Medulla oblongata (tissue), 1 donor: ENCODE results near the gene FOXP1.
A peak's percentile ranks its signal among the peaks of the same experiment; 100 is the strongest.
"Not testable (repeated sequence)": the region's sequence is repeated elsewhere in the genome, so short reads cannot be mapped to it uniquely, and the experiment has no call there.

ENCODE experiments used
- DNase-seq: peaks from one replicate; pipeline ENCODE4 v3.0.0-alpha.2; 2015; ENCODE audit errors: extremely low spot score

Gene FOXP1

GRCh38 chr3:71330505-71330904 lies 253.0 kb downstream of the FOXP1 start:
- no peak for DNase-seq

DNA sequence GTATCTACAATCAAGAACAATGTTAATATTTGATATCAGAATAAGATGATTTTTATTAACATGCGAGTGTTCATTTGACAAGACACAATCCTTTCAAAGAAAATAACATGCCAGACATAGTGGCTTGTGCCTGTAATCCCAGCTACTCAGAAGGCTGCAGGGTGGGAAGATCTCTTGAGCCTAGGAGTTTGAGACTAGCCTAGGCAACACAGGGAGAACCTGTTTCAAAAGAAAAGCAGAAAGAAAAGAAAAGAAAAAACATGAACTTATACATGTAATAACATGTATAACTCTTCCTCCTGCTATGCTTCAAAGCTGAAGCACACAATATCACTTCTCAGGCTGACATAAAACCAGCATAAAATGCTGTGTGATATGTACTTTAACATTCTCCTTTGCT lies 253.7 kb downstream of the FOXP1 start:
- DNase-seq, result no peak

- no peak for DNase-seq
Measured at GRCh38 chr3:71328926-71329325, 254.6 kb downstream of the FOXP1 start.

GRCh38 chr3:71327936-71328335 lies 255.6 kb downstream of the FOXP1 start:
- no peak for DNase-seq

DNA sequence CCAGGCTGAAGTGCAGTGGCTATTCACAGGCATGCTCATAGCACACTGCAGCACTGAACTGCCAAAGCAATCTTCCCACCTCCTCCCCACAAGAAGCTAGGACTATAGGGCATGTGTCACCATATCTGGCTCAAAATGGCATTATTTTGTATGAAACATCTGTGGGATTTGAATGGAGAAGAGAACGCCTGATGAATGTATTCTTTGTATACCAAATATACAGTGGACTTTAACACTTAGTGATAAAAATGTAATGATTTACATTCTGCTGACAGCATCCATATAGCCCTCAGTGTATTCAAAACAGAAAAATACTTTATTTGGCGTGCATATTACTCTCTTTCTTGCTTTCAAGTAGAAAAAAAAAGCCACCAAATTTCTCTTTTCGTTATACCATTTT lies 257.8 kb downstream of the FOXP1 start:
- no peak for DNase-seq

- DNase-seq, result not testable (repeated sequence)
Measured at GRCh38 chr3:71324224-71324623, 259.3 kb downstream of the FOXP1 start.

GRCh38 chr3:71323558-71323957 lies 260.0 kb downstream of the FOXP1 start:
- no peak for DNase-seq

GRCh38 chr3:71322154-71322553 lies 261.4 kb downstream of the FOXP1 start:
- DNase-seq, result no peak

- no peak for DNase-seq
Measured at GRCh38 chr3:71319771-71320170, 263.8 kb downstream of the FOXP1 start.

DNA sequence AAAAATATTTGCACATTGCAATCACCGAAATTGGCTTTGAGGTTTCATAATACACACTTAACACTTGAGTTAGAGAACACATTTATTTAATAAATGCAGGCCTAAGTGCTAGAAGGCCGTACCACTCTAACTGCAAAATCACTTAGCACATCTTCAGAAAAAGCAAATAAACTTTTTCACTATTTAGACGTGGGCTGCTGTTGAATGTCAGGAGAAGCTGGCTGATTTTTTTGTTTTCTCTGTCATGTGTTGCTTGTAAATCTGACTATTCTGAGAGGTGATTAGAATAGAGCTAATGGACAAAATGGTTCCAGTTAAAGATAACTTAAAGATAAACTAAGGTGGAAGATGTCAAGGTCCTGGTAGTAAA lies 265.1 kb downstream of the FOXP1 start:
- DNase-seq, result no peak

- DNase-seq, result no peak
Measured at GRCh38 chr3:71317749-71318457, 265.6 kb downstream of the FOXP1 start.

DNA sequence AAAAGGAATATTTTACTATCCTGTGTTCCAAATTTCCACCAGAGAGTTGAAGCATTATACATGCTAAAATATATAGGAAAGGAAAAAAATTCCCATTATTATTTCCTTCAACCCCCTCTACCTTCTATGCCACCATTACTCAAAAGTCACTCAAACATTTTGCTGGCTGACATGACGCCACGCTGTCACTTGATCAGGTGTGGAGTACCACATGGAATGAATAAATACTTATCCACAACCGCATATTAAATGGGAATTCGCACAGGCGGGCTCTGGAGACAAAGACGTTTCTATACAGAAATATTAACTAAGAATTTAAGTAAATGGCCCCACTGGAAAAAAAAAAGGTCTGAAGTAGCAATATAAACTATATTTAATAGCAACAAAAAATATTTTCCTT lies 266.4 kb downstream of the FOXP1 start:
- no peak for DNase-seq

GRCh38 chr3:71316066-71316777 lies 267.3 kb downstream of the FOXP1 start:
- DNase-seq, result no peak

GRCh38 chr3:71315431-71315830 lies 268.1 kb downstream of the FOXP1 start:
- DNase-seq, result no peak

- no peak for DNase-seq
Measured at GRCh38 chr3:71313844-71314243, 269.7 kb downstream of the FOXP1 start.

DNA sequence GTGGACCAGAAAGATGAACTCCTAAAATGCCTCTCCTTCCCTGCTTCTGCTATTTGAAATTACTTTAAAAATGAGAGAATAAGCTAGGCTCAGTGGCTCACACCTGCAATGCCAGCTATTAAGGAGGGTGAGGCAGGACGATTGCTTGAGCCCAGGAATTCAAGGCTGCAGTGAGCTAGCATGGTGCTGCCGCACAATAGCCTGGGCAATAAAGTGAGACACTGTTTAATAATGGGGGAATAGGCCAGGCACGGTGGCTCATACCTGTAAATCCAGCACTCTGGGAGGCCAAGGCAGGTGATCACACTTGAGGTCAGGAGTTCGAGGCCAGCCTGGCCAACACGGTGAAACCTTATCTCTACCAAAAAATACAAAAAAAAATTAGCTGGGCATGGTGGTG lies 271.1 kb downstream of the FOXP1 start:
- DNase-seq, result no peak

DNA sequence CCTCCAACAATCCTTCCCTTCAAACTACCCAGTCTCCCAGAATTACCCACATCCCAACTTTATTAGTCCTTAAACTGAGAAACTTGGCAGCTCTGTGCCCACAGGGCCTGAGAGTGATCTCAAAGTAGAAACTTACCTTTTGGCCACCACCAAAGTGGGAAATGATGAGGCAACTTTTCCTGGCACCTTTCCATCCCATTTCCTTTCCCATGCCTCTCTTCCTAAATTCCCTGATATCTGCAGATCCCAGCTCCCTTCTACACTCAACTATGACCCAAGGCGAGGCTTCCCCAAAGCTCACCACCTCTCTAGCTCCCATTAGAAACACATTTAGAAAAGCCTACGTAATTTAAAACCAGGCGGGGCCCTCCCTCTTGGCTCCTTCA lies 271.9 kb downstream of the FOXP1 start:
- no peak for DNase-seq

GRCh38 chr3:71310980-71311660 lies 272.4 kb downstream of the FOXP1 start:
- DNase-seq, result no peak

DNA sequence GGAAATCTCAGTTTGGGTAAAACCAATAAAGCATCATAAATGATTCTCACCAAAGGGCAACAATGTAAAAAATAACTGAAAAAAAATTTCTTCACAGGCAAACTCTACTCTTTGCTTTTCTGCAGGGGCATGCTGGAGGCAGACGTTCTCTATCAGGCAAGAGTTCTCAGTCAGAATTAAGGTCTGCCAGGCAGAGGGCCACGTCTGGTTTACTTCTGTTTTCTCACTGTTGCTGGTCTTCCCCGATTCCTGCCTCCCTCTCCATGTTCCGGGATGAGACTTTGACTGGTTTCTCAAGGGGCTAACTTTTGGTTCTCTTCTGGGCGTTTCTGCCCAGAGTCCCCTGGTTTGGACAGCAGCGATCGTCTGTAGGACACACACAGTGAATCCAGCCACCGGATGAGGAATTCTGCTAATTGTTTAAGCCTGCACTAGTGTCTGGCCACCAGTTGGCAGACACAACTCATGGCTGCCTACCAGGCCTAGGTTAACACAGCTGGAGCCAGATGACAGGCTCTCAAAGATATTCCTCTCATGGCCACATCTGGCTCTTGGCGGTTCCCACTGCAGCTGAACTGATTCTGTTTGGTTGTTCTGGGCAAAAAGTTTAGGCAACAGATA lies 273.1 kb downstream of the FOXP1 start:
- DNase-seq, result peak; percentile 41

- DNase-seq, result no peak
Measured at GRCh38 chr3:71309886-71310285, 273.6 kb downstream of the FOXP1 start.

GRCh38 chr3:71309342-71309741 lies 274.2 kb downstream of the FOXP1 start:
- no peak for DNase-seq

DNA sequence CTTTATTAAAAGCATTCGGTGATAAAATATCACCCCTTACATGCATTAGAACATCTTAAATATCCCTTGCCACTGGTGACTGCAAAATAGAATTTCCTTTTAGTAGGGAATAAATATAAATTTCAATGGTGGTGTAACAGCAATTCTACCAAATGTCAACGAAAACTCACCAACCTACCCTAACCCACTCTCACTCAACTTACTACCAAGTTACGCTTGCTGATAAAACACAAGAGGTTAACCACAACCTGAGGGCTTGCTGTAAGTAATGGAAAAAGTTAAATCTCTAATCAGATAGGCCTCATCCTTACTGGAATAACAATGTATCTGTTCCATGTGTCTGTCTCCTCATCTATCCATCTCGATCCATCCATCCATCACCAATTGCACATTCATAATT lies 274.7 kb downstream of the FOXP1 start:
- DNase-seq, result no peak
